Measurements from ENCODE around the gene HAPLN3.

HAPLN3 gene

DNA sequence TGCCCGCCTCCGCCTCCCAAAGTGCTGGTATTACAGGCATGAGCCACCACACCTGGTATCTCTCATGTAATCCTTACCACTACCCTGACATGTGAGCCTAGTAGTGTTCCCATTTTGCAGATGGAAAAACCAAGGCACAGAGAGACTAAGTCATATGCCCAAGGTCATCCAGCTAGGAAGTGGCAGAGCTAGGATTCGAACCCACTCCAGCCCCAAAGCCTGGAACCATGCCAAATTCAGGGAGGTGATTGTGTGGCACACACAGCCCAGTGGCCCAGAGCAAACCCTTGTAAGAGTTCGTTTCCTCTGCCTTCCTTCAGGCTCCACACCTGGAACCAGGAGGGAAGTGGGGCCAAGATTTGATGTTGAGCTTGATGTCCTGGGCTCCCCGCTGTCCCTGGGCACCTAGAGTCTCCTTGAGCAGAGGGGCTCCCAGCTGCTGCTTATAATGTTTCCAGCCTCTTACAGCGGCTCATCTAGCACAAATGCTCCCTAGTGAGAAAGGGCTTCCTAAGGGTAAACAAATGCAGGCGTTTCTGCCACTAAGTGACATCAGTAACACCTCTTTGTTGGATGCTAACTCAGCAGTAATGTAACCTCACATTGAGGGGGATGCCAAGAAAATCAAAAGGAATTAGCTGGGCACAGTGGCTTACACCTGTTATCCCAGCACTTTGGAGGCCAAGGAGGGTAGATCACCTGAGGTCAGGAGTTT is 3.6 kb downstream of the HAPLN3 start:
- DNase-seq, result no peak

DNA sequence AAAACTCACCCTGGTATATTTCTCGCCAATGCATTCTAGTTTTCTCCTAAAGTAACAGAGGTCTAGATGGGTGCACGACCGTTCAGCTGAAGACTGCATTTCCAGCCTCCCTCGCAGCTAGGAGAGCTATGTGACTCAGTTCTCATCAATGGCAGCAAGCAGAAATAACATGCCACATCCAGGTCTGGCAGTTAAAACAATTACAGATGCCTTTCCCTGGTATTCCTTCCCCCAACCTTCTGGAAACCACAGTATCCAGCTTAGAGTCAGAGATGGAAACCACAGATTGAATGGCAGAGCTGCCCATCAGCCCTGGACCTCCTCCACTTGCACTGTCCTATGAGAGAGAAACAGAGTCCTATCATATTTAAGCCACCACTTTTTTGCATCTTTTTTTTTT is 4.8 kb downstream of the HAPLN3 start:
- no peak for DNase-seq

DNA sequence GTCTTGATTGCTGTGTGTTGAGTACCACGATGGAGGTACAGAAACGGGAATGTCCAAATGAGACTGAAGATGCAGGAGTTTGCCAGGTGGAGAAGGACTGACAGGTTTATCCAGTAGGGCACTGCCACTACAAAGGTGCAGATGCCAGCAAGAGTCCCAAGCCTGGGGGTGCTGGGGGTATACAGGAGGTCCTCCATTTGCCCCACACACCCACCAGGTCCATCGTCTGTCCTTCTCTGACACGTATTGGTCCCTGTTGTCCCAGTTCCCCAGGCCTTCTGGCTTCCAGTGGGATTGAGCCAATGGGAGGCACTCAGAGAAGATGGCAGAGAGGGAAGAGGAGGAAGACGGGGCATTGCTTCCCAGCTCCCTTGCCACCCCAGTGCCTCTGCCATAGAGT is 6.6 kb downstream of the HAPLN3 start:
- DNase-seq, result no peak

DNA sequence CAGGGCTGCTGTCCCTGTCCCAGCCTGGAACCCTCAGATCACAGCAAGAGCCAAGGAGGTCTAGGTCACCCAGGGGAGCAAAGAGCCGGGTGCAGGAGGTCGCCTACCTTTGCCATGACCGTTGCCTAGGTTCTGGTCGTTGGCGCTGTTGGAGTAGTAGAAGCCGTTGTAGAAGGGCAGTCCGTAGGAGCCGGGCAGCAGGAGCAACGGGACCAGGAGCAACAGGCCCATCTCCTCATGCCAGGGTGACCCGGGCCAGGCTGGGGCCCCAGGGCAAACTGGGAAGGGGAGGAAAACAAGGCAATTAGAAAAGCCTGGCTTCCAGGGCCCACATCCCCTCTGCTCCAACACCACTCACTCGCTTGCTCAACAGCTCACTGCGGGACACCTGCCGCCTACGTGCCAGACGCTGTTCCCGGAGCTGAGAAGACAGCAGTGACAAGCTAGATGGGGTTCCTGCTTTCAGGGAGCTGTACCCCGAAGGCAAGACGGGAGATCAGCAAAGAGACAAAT is 8.2 kb downstream of the HAPLN3 start:
- no peak for DNase-seq

DNA sequence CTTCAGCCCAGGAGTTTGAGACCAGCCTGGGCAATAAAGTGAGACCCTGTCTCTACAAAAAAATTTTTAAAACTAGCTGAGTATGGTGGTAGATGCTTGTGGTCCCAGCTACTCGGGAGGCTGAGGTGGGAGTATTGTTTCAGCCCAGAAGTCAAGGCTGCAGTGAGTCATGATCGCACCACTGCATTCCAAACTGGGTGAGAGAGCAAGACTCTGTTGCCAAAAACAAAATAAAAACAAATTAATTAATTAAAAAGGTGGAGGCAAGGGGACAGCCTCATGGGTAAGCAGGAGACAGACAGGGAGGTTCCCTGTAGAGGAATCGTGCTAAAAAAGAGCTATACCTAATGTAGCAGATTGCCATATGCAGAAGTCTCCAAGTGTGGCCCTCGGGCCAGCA is 12.6 kb downstream of the HAPLN3 start:
- DNase-seq, result no peak

DNA sequence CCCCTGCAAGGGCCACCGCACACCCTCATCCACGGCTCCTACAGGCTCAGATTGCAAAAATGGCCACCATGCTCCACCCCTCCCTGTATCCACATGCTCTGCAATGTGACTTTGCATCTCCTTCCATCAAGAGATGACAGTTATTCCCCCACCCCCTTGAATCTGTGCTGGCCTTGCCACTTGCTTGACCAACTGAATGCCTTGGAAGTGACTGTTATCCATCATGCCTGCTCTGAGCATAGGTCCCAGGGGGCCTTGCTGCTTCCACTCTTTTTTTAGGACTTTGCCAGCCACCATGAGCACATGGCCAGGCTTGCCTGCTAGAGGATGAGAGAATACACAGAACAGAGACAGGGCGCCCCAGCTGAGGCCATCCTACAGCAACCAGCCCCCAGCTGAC is 13.6 kb downstream of the HAPLN3 start:
- DNase-seq, result no peak

DNA sequence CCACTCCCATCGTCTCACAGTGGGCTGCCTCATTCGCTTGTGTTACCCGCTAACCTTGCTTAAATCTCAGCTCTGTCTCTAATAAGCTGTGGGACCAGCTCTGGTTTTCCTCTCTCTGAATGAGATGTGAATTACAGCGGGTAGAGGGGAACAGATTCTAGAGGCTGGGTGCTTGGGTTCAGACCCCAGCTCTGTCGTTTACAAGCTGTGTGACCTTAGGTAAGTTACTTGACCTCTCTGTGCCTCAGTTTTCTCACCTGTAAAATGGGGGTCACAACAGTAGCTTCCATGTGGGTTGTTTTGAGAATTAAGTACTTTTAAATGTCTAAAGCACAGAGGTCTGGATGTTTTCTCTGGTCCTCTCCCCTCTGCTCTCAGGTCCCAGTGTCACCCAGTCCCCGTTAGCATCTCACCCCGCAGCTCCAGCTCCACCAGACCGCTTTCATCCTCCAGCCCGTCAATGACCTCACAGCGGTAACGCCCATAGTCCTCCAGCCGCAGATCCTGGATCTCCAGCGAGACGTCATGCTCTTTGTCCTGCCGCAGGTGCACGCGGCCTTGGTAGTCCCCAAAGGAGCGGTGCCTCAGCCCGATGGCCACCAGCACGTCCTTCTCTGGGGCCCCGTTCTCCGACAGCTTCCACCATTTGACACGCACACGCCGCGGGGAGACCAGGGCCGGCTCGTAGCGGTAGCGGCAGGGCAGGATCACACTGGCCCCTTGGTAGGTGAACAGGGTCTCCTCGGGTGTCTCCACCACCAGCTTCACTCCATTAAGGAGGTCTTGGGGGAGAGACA is 14.2 kb downstream of the HAPLN3 start:
- DNase-seq, result no peak

DNA sequence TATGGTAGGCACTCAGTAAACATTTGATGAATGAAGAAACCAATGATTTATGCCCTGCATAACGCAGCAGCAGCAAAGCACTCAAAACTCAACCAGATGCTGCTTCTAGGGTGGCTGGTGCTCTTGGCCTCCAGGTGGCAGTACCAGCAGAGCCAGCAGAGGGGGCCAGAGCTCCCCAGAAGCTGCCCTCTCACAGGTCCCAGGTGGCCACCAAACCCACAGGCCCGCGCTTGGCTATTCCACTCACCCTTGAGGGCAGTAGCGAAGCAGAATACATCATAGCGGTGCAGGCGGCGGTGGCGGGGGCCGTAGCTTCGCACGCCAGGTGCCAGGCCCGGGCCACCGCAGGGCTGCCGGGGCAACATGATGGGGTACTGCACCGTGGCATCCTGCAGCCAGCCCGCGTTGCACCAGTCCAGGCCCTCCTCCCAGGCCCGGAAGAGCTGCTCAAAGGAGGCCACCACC is 16.6 kb downstream of the HAPLN3 start:
- DNase-seq, result peak in 2 of 5 experiments; percentile 10 to 41

DNA sequence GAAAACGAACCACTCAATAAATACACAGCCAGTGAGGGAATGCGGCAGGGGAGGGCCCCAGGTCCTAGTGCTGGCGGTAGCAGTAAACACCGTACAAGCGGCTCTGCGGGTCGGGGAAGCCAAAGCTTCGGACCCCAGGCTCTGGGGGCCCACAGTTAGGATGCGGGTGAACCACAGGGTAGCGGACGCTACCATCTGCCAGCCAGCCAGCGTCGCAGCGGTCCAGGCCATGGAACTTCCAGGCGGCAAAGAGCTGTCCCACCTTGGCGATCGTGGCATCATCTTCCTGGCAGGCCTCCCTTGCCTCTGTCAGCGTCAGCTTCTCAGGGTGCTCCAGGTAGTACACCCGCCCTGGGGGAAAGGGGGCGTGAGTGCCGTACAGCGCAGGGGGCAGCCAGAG is 17.4 kb downstream of the HAPLN3 start:
- no peak for DNase-seq

DNA sequence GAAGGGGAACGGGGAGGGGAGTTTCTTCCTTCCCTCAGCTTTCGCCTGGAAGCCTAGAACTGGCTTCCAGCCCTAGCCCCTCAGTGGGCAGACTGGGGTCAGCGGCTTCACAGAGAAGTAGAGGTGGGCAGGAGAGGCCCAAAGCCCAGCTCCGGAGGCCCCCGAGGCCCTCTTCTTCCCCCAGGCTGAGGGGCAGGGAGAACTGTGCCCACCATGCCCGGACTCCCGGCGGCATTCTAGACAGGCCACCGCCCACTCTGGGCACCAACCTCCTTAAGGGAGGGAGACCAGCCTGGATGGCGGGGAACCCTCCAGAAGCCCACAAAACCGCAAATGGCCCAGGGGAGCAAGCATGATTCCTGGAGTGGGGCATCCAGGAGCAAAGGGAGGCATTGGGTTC is 17.9 kb downstream of the HAPLN3 start:
- DNase-seq, result no peak

DNA sequence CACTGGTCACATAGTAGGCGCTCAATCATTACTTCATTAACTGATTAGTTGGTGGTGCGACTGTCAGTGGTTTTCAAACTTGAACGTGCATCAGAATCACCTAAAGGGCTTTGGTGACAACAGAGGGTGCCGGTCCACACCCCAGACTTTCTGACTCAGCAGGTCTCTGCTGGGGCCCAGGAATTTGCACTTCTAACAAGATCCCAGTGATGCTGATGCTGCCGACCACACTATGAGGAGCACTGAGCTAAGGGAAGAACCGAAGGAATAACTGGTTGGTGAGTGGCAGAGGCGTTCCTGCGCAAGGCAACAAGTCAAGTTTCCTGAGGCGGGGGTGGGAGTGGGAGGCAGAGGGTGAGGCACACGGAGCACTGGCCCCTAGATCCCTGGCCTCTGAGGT is 18.8 kb downstream of the HAPLN3 start:
- no peak for DNase-seq

DNA sequence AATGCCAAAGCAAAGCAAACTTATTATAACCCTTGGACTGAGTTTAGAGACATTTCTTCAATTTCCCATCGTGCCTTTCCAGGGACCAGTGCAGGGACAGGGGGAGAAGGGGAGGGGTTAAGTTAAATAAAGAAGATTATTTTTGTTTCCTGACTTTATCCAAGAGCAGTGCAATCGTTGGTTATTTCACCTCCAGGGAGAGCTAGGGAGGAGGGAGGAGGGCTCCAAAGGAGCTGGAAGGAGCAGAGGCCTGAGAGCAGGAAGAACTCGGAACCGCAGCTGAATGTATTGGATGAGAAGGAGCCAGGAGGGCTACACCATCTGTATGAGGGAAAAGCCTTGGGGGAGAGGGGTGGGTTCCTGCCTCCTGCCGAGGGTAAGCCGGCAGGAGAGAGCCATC is 20.7 kb downstream of the HAPLN3 start:
- DNase-seq, result no peak

DNA sequence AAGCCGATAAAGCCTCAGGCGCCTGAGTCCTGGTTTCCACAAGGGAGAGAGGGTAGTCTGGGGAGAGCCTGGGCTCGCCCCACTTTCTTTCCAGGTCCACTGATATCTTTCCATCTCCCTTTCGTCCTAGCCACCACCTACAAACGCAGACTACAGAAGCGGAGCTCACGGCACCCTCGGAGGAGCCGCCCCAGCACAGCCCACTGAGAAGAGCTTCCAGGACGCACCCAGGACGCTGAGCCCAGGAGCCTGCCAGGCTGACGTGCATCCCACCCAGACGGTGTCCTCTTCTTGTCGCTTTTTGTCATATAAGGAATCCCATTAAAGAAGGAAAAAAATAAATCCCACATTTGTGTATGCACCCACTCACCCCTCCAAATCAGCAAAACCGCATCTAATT is 21.1 kb downstream of the HAPLN3 start:
- no peak for DNase-seq

DNA sequence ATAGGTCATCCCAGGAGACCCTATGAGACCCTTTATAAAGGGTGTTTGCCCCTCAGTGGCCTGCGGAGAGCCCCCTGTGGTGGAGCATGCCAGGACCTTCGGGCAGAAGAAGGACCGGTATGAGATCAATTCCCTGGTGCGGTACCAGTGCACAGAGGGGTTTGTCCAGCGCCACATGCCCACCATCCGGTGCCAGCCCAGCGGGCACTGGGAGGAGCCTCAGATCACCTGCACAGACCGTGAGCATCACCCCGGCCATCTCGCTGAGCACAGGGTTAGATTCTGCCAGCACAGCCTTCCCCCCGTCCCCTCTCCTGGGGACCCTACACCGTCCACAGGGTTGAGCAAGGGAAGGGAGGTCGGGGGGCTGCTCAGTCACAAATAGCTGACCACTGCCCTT is 21.6 kb downstream of the HAPLN3 start:
- no peak for DNase-seq

DNA sequence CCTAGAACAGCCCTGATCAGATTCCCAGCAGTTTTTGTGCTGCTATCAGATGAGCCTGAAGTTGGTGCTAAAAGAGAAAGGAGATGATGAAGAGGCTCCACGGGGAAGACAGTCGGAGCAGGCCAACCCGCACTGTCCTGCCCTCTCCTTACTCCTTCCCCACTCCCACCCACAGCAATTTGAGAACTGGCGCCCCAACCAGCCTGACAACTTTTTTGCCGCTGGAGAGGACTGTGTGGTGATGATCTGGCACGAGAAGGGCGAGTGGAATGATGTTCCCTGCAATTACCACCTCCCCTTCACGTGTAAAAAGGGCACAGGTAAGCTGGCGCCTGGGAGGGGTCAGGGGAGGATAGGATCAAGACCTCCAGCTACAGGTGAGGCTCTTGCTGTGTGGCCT is 22.6 kb downstream of the HAPLN3 start:
- no peak for DNase-seq

DNA sequence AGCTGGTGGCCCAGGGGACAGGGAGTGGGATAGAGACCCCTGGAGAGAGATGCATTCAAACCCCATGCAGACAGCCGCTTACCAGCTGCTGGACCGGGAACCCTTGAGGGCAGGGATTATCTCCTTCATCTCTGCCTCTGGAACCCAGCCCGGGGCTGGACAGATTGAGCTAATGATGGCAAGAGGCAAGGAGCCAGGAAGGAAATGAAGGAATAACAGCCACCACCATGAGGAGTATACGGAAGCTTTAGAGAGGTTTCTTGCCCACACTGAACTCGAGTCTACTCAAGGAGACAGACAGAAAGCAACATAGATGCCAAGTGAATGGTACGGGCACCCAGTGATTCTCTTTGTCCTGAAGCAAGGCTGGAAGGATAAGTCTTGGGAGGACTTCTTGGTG is 23.2 kb downstream of the HAPLN3 start:
- no peak for DNase-seq

DNA sequence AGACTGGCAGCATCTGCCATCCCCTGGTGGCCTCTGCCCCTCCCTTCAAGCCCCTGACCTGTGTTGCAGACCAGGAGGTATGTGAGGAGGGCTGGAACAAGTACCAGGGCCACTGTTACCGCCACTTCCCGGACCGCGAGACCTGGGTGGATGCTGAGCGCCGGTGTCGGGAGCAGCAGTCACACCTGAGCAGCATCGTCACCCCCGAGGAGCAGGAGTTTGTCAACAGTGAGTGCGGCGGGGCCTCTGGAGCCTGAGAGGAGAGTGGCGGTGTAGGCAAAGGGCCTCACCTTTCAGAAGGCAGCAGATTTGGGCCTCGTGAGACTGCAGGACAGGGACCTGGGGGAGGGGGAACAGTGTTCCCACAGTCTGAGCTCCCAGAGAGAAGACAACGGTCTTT is 24.0 kb downstream of the HAPLN3 start:
- DNase-seq, result no peak

DNA sequence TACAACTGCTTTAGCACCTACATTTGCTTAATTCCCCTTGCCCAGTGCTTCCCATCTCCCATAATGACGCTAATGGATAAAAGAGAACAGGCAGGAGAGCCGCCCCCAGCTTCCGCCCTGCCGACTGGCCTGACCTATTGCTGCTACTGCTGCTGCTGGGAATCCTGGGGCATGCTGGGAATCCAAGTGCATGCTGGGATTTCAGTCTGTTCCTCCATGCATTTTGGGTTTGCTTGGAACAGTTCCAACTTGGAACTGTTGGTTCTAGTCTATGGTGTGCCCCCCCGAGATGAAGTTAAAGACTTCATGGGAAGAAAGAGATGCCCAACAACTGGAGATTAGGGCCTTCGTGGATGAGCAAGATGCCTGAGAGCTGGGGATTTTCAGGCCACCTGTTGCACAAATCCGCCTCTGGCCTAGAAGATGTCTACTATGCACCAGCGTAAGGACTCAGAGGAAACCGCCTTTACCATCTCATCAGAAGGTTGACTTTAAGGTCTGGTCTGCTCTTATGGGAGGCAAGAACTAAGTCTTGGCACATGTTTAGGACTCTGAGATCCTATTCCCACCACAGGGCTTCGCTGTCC is 29.0 kb downstream of the HAPLN3 start:
- no peak for DNase-seq

DNA sequence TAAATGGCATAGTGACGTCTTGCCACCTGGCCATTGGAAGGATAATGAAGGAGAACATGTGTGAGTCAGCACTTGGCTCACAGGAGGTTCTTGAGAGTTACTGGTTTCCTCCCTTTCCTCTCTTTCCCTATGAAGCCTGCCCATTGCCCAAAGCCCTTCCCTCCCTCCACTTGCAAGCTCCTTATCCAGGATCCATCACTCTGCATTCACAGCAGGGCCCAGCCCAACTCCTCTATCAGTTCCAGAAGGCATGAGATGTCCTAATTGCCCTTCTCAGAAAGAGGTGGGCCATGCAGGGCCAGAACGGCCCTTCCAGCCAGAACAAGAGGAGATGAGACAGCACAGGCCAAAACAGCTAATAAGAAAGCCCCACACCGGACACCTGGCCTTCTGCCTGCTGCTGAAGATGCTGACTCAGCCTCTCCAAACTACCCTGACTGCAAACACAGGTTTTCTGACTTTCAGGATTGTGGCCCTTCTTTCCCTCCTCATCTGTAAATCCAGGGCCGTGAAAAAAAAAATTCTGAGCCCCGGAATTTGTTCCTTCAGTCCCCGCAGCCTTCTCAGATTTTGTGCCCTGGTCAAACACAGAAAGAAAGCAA is 29.7 kb downstream of the HAPLN3 start:
- no peak for DNase-seq

DNA sequence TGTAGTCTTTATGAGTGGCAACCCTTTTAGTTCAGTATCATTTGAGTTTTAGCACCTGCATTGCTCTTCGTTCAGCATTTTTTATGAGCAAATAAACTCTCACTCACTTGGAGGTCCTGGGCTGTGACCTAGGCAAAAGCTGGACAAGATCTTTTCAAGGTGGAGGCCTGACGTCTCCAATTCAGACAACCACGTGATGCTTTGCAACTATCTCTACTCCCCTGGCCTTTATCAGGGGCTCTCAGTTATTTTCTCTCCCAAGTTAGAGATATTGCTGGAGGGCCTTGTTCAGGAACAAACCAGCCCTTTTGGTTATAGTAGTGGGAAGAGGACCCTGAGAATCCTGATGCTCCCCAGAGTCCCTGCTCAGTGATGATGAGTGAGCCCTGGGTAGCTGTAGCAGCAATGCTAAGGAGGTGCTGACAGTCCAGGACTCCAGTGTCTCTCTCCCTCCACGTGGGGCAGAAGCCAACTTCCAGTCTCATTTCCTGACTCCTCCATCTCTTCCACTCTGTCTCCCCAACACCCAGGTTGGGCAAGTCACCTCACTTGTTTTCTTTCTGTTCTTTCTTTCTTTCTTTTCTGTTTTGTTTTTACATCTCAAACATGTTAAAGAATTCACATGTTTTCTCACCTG is 30.4 kb downstream of the HAPLN3 start:
- DNase-seq, result no peak

DNA sequence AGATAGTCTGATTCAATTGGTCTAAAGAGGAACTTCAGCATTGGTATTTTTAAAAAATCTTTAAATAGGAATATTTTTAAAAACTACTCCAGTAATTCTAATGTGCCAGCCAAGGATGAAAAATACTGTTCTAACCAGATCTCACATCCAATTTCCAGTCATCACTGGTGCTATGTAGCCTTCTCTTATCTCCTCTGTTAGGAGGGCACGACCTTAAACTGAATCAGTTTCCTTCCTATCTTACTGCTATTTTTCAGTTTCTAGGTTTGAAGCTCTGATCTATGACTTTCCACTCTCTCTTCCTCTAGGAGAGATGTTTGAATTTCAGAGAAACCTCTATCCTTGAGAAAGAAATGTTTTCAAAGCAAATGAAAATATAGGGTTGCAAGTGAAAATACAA is 31.9 kb downstream of the HAPLN3 start:
- DNase-seq, result no peak

DNA sequence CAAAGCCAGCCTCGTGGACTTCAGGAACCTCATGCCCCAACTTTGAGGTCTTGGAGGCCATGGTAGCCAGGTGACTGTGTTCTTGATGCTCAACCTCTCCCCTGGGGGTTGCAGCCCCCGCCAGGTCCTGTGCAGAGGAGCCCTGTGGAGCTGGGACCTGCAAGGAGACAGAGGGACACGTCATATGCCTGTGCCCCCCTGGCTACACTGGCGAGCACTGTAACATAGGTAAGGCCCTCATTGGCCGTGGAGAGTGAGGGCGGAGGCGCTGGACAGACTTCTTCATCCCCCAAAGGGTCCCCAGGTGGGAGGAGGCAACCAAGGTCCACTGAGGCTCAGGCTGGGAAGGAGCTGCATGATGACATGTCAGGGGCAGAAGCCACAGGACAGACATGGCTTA is 35.1 kb downstream of the HAPLN3 start:
- no peak for DNase-seq

DNA sequence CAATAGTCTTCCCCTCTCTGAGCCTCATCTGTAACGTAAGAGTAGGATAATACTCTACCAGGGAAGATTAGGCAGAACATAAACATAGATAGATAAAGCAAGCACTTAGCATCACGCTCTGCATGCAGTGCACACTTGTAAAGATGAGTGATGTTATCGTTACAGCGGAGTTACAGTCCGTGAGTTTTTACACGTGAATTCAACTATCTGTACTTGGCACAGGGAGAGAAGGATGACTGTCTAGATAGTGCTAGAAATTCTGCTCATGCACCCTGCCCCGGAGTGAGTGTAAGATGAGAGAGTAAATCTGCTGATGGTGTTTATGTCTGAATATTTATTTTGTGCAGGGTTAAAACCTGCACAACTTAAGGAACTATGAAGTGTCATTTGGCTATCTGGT is 35.8 kb downstream of the HAPLN3 start:
- DNase-seq, result no peak
